Body of pancreas (tissue), 4 donors: ENCODE results near the gene MED14. TPM values are rescaled to one million over a fixed set of nuclear protein-coding genes. Genes with fewer than 3 reads are reported as not detected.

Experiments
- ATAC-seq: fragments of 150-250 bp; one replicate; pipeline ENCODE4 v1.9.1; 2016
- DNase-seq, 4 donors: peaks; one replicate each; pipeline ENCODE4 v3.0.0-alpha.2; 2019
- H3K27ac ChIP-seq, 4 donors: fragments of 200-600 bp; sonication (generic); 1 replicate in 3 of 4; 2 replicates in 1 of 4; pipeline versions ENCODE4 v1.5.1 to v1.6.1; 2016 to 2019; ENCODE audit warnings: mild to moderate bottlenecking in 1 of 4, mixed read lengths in 1 of 4, moderate library complexity in 1 of 4
- H3K27me3 ChIP-seq, 2 donors: fragments of 200-600 bp; sonication (generic); one replicate each; pipeline ENCODE4 v1.6.0; 2016; ENCODE audit warnings: mild to moderate bottlenecking in 1 of 2
- H3K36me3 ChIP-seq, 2 donors: fragments of 200-600 bp; sonication (generic); replicated peaks in 1 of 2; 2 replicates each; pipeline ENCODE4 v1.5.1; 2016; ENCODE audit warnings: low read depth in 2 of 2; ENCODE audit not compliant: insufficient read depth in 1 of 2
- H3K4me1 ChIP-seq: fragments of 200-600 bp; sonication (generic); one replicate; pipeline ENCODE4 v1.6.0; 2016
- H3K4me3 ChIP-seq, 2 donors: fragments of 200-600 bp; sonication (generic); 1 replicate in 1 of 2; 2 replicates in 1 of 2; pipeline ENCODE4 v1.5.1; 2016 to 2019
- H3K9me3 ChIP-seq, 3 donors: fragments of 200-600 bp; sonication (generic); 1 replicate in 2 of 3; 2 replicates in 1 of 3; pipeline ENCODE4 v1.5.1; 2016
- CTCF ChIP-seq, 7 experiments: fragments of 450-650 bp in 4 of 7; fragments of 200-600 bp in 3 of 7; sonication (generic) in 3 of 7; IDR thresholded peaks; one replicate each; pipeline ENCODE4 v1.5.1; 2016 to 2019; ENCODE audit warnings: antibody characterized with exemption in 7 of 7
- POLR2A ChIP-seq, 3 donors: fragments of 450-650 bp; IDR thresholded peaks; one replicate each; pipeline ENCODE4 v1.6.1; 2016; ENCODE audit warnings: antibody characterized with exemption in 3 of 3, mild to moderate bottlenecking in 2 of 3
- WGBS, 2 donors: methylation state at CpG; one replicate each; pipeline ENCODE4 v1.1.5; 2017; 5-methylcytosine and 5-hydroxymethylcytosine counted together
- intact Hi-C: fragments of 100-400 bp; cut with DNase I; formaldehyde crosslinking; loops from one replicate; pipeline ENCODE4 v1.15.1; 2023
- total RNA-seq, 2 donors: library from RNA; depleted of rRNA; stranded (reverse); fragments of >200 nt; gene quantifications; one replicate each; pipeline ENCODE4 v1.1.0, GENCODE V29; 2016

The MED14 gene
- total RNA-seq, 2 donors from 2014 or later: 21.4 to 27.0 TPM

GRCh38 chrX:40709395-40709794 is 25.9 kb downstream of the MED14 start:
- H3K9me3 ChIP-seq: no peaks in the 10 kb centered on the region
- H3K4me3 ChIP-seq: no peak overlapping the region
- no peak overlapping the region for H3K27ac ChIP-seq
- ATAC-seq (no peak), DNase-seq (no peak)
- intact Hi-C loops: no loop called here
- H3K27me3 ChIP-seq: no peaks in the 10 kb centered on the region
- TF ChIP-seq CTCF (IDR thresholded peaks at IDR 0.05) (no peak), POLR2A (IDR thresholded peaks at IDR 0.05) (no peak)
- WGBS, 2 donors: 13 to 32% methylated on average over 1 of the region's 1 CpG
- H3K36me3 ChIP-seq: no peaks in the 10 kb centered on the region
- H3K4me1 ChIP-seq: no peaks in the 10 kb centered on the region

GRCh38 chrX:40705658-40706312 is 29.6 kb downstream of the MED14 start:
- DNase-seq (no peak), ATAC-seq (no peak)
- Histone ChIP-seq H3K4me1 (no peaks in the 10 kb centered on the region), H3K4me3 (no peak overlapping the region), H3K9me3 (no peaks in the 10 kb centered on the region), H3K27me3 (no peaks in the 10 kb centered on the region), H3K36me3 (no peaks in the 10 kb centered on the region), H3K27ac (no peak overlapping the region)
- intact Hi-C loops: no loop called here
- TF ChIP-seq CTCF (IDR thresholded peaks at IDR 0.05): no peak
- no peak for TF ChIP-seq POLR2A (IDR thresholded peaks at IDR 0.05)
- WGBS, 2 donors: 87 to 97% methylated on average over 5 of the region's 5 CpGs

GRCh38 chrX:40700640-40701342 is 34.6 kb downstream of the MED14 start:
- H3K4me1 ChIP-seq: no peaks in the 10 kb centered on the region
- no peak for DNase-seq
- H3K36me3 ChIP-seq: no peaks in the 10 kb centered on the region
- H3K27ac ChIP-seq: no peak overlapping the region
- WGBS, 2 donors: 55 to 62% methylated on average over 4 of the region's 4 CpGs
- no peaks in the 10 kb centered on the region for H3K27me3 ChIP-seq
- no peaks in the 10 kb centered on the region for H3K9me3 ChIP-seq
- TF ChIP-seq CTCF (IDR thresholded peaks at IDR 0.05) (no peak), POLR2A (IDR thresholded peaks at IDR 0.05) (no peak)
- ATAC-seq: no peak
- intact Hi-C loops: no loop called here
- no peak overlapping the region for H3K4me3 ChIP-seq

GRCh38 chrX:40698851-40699250 is 36.5 kb downstream of the MED14 start:
- TF ChIP-seq CTCF (IDR thresholded peaks at IDR 0.05) (no peak), POLR2A (IDR thresholded peaks at IDR 0.05) (no peak)
- no peak overlapping the region for H3K27ac ChIP-seq
- no peak for ATAC-seq
- WGBS, 2 donors: 81 to 91% methylated on average over 1 of the region's 1 CpG
- H3K36me3 ChIP-seq: no peaks in the 10 kb centered on the region
- no peaks in the 10 kb centered on the region for H3K27me3 ChIP-seq
- DNase-seq: no peak
- no peak overlapping the region for H3K4me3 ChIP-seq
- H3K4me1 ChIP-seq: no peaks in the 10 kb centered on the region
- H3K9me3 ChIP-seq: no peaks in the 10 kb centered on the region
- intact Hi-C loops: no loop called here

GRCh38 chrX:40694802-40695201 is 40.5 kb downstream of the MED14 start:
- Histone ChIP-seq H3K36me3 (no peaks in the 10 kb centered on the region), H3K27me3 (no peaks in the 10 kb centered on the region), H3K4me1 (no peaks in the 10 kb centered on the region), H3K4me3 (no peak overlapping the region), H3K9me3 (no peaks in the 10 kb centered on the region), H3K27ac (peak overlapping the region in 1 of 4 donors; percentile 14)
- no peak for DNase-seq
- intact Hi-C loops: no loop called here
- no peak for ATAC-seq
- WGBS, 2 donors: 45 to 86% methylated on average over 1 of the region's 1 CpG
- TF ChIP-seq POLR2A (IDR thresholded peaks at IDR 0.05) (no peak), CTCF (IDR thresholded peaks at IDR 0.05) (no peak)
